IgD-negative memory B cell (primary cell): ENCODE measurements around the gene TLCD5. TPM values are rescaled to one million over a fixed set of nuclear protein-coding genes. Genes with fewer than 3 reads are reported as not detected.

Source experiments
- H3K27ac Mint-ChIP-seq, 3 donors: one replicate each; pipeline ENCODE4 v1.8.0; 2020 to 2022; ENCODE audit warnings: mild to moderate bottlenecking in 3 of 3, mixed read lengths in 3 of 3, moderate library complexity in 1 of 3
- H3K27me3 Mint-ChIP-seq: one replicate; pipeline ENCODE4 v1.8.0; 2021; ENCODE audit warnings: mixed read lengths
- H3K36me3 Mint-ChIP-seq: one replicate; pipeline ENCODE4 v1.8.0; 2020; ENCODE audit warnings: mild to moderate bottlenecking, mixed read lengths
- H3K4me1 Mint-ChIP-seq, 3 donors: one replicate each; pipeline ENCODE4 v1.8.0; 2020 to 2022; ENCODE audit warnings: mixed read lengths in 3 of 3, mild to moderate bottlenecking in 1 of 3
- H3K4me3 Mint-ChIP-seq, 4 donors: one replicate each; pipeline ENCODE4 v1.8.0; 2020 to 2022; ENCODE audit warnings: mild to moderate bottlenecking in 4 of 4, mixed read lengths in 4 of 4, moderate library complexity in 3 of 4
- H3K9me3 Mint-ChIP-seq, 3 donors: one replicate each; pipeline ENCODE4 v1.8.0; 2020 to 2021; ENCODE audit warnings: mixed read lengths in 3 of 3, mild to moderate bottlenecking in 1 of 3
- polyA plus RNA-seq: library from polyadenylated mRNA; unstranded; fragments of 300-500 nt; fragmentation: Illumina TruSeq; gene quantifications from one replicate; pipeline ENCODE4 v1.2.3, GENCODE V29; 2021

Gene TLCD5
- polyA plus RNA-seq, 1 donor from 2014 or later = not detected

DNA sequence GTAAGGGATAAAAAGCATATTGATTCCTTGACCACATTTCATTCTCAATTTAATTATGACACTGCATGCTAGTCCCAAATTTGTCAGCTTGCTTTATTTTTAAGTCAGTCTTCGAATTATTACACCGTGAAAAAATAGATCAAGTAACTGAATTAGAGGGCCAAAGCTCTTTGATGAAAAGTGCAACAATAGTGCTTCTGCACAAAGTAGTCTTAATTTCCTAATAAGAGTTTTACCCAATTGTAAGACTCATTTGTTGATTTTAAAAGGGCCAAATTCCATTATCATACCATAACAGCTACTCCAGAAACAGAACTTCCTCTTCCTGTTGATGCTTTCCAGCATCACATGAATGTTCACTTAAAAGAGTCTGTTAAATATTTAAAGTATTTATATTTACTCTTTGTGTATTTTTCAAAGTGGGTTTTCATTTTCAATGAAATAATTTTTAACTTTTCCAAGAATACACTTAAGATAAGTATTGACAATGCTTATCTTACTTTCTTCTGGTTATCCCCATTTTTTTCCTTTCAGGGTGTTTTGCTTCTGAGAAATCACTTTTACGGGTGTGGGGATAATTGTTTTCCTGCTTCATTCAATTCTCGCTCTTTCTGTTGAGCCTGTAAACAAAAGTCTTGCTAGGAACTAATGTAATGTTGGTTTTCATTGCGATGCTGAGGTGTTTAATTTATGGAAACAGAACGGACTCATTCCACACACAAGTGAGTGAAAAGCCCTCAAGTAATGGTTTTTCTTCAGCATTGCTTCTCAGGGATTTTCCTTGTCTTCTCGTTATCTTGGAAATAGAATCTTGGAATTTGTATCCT lies 13.2 kb downstream of the TLCD5 start:
- Mint-ChIP-seq H3K27ac (peak overlapping the region in 2 of 3 donors; percentile 16 to 63), H3K27me3 (peaks cover 46% of the 10 kb centered on the region), H3K36me3 (no peaks in the 10 kb centered on the region), H3K4me3 (peak overlapping the region in 3 of 4 donors; percentile 14 to 88 (median 83)), H3K4me1 (peaks cover 19 to 30% (median 20%) of the 10 kb centered on the region in 3 donors), H3K9me3 (peaks cover 0 to 4% (median 0%) of the 10 kb centered on the region in 3 donors)

DNA sequence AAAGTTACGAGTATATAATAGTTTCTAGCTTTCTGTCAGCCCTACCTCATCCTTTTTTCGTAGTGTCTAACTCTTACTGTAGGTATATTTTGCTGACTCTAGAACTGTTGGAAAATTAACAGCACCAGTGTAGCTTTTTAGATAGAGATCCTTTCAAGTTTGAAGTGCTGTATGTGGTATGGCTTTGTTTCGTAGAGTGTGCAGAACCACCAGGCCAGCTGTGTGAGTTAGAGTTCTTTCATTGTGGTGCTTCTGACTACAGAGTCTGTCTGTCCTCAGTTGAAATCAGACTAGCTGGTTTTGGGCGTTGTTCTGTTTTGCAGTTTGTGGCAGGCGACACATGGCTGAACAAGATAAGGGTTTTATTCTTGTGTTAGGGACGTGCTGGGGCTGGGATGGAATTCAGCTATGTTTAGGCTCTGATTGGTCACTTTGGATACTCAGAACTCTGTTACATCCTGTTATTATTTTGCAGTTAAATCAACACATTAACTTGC lies 14.3 kb downstream of the TLCD5 start:
- Mint-ChIP-seq H3K36me3 (no peaks in the 10 kb centered on the region), H3K27ac (no peak overlapping the region), H3K4me3 (peak overlapping the region in 1 of 4 donors; percentile 51), H3K9me3 (peaks cover 0 to 4% (median 0%) of the 10 kb centered on the region in 3 donors), H3K27me3 (peaks cover 49% of the 10 kb centered on the region), H3K4me1 (peaks cover 22 to 36% (median 26%) of the 10 kb centered on the region in 3 donors)

DNA sequence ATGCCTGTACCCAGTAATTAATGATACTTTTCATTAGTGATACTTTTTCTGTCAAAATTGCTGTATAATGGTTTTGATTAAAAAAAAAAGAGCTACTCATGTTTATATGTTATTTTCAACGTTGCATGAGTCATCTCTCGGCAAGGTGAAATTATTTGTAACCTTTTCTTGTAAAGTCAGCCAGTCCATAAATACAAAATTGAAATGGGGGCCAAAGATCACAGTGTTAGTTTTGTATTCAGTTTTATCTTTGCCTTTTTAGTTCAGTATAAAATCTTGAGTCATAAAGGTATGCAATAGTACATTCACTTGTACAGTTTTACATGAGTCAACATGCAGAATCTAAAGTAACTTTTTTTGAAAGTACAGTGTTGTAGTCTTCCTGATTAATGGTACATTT lies 15.4 kb downstream of the TLCD5 start:
- Mint-ChIP-seq H3K4me3 (no peak overlapping the region), H3K9me3 (peaks cover 0 to 4% (median 0%) of the 10 kb centered on the region in 3 donors), H3K4me1 (peaks cover 22 to 39% (median 29%) of the 10 kb centered on the region in 3 donors), H3K36me3 (no peaks in the 10 kb centered on the region), H3K27ac (no peak overlapping the region), H3K27me3 (peaks cover 55% of the 10 kb centered on the region)

- peaks cover 61% of the 10 kb centered on the region for H3K27me3 Mint-ChIP-seq
- H3K27ac Mint-ChIP-seq = no peak overlapping the region
- no peaks in the 10 kb centered on the region for H3K36me3 Mint-ChIP-seq
- H3K4me3 Mint-ChIP-seq = no peak overlapping the region
- H3K4me1 Mint-ChIP-seq = peaks cover 23 to 38% (median 27%) of the 10 kb centered on the region in 3 donors
- peaks cover 0 to 4% (median 0%) of the 10 kb centered on the region in 3 donors for H3K9me3 Mint-ChIP-seq
Measured at GRCh38 chr11:120342226-120342625, 17.1 kb downstream of the TLCD5 start.

GRCh38 chr11:120342678-120343077 lies 17.6 kb downstream of the TLCD5 start:
- Mint-ChIP-seq H3K27me3 (peaks cover 62% of the 10 kb centered on the region), H3K4me1 (peaks cover 23 to 34% (median 23%) of the 10 kb centered on the region in 3 donors), H3K4me3 (no peak overlapping the region)

GRCh38 chr11:120343429-120343828 lies 18.3 kb downstream of the TLCD5 start:
- H3K4me1 Mint-ChIP-seq = peaks cover 18 to 29% (median 21%) of the 10 kb centered on the region in 3 donors
- H3K27me3 Mint-ChIP-seq = peaks cover 57% of the 10 kb centered on the region
- peak overlapping the region in 1 of 3 donors; percentile 10 for H3K27ac Mint-ChIP-seq
- peak overlapping the region in 1 of 4 donors; percentile 25 for H3K4me3 Mint-ChIP-seq
- peaks cover 0 to 2% (median 0%) of the 10 kb centered on the region in 3 donors for H3K9me3 Mint-ChIP-seq
- no peaks in the 10 kb centered on the region for H3K36me3 Mint-ChIP-seq

More at GRCh38 chr11:120342678-120343077, 17.6 kb downstream of the TLCD5 start:
- peaks cover 0 to 2% (median 0%) of the 10 kb centered on the region in 3 donors for H3K9me3 Mint-ChIP-seq
- no peak overlapping the region for H3K27ac Mint-ChIP-seq
- no peaks in the 10 kb centered on the region for H3K36me3 Mint-ChIP-seq

DNA sequence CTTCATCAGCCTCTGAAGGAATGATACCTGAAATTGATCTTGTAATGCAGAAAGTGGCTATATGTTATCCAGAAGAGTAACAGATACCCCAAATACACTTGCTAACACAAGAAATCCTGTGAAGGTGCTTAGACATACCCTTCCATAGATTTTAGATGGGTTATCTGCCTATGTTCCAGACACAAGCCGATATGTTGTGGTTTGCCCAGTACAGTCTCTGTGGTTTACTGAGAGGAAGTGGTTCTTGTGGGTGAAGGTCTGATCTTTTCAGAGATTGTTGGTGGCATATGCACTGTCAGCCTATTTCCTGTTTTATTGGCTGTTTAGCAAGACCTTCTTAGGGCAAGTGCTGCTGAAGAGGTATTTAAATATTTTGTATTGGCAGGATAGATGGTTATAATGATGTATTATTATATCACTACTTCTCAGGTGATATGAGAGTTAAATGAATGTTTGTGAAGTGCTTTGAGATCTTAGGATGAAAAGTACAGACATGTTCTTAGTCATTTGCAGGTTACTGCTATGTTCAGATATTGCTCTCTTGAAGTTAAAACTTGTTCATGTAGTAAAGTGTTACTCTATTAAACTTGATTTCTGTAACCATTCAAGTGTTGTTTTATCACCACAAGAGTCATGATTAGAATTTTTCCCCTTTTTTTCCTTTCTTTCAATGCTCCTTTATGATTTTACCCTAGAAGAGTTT lies 19.4 kb downstream of the TLCD5 start:
- peak overlapping the region; percentile 7 to 32 (median 25) for H3K27ac Mint-ChIP-seq
- peaks cover 16 to 26% (median 20%) of the 10 kb centered on the region in 3 donors for H3K4me1 Mint-ChIP-seq

DNA sequence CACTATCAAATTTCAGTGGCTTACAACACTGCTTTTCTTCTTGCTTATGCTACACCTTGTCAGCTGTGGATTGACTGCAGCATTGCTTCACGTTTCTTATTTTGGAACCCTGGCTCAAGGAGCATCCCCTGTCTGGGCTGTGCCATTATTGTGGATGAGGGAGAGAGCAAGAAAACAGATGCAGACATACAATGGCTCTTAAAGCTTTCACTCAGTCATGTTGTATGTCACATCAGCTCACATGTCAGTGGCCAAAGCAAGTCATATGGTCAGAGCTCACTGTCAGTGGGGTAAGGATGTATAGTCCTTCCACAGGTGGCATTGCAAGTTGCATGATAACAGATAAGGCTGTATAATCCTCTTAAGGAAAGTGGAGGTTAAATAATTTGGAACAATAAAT lies 21.1 kb downstream of the TLCD5 start:
- no peaks in the 10 kb centered on the region for H3K36me3 Mint-ChIP-seq
- peaks cover 18 to 22% (median 20%) of the 10 kb centered on the region in 3 donors for H3K4me1 Mint-ChIP-seq
- peaks cover 55% of the 10 kb centered on the region for H3K27me3 Mint-ChIP-seq
- H3K27ac Mint-ChIP-seq = no peak overlapping the region
- no peak overlapping the region for H3K4me3 Mint-ChIP-seq
- peaks cover 0 to 2% (median 0%) of the 10 kb centered on the region in 3 donors for H3K9me3 Mint-ChIP-seq

More for the DNA sequence above, 19.4 kb downstream of the TLCD5 start:
- peak overlapping the region in 3 of 4 donors; percentile 7 to 80 (median 43) for H3K4me3 Mint-ChIP-seq
- H3K36me3 Mint-ChIP-seq = no peaks in the 10 kb centered on the region
- peaks cover 56% of the 10 kb centered on the region for H3K27me3 Mint-ChIP-seq
- H3K9me3 Mint-ChIP-seq = peaks cover 0 to 2% (median 0%) of the 10 kb centered on the region in 3 donors

DNA sequence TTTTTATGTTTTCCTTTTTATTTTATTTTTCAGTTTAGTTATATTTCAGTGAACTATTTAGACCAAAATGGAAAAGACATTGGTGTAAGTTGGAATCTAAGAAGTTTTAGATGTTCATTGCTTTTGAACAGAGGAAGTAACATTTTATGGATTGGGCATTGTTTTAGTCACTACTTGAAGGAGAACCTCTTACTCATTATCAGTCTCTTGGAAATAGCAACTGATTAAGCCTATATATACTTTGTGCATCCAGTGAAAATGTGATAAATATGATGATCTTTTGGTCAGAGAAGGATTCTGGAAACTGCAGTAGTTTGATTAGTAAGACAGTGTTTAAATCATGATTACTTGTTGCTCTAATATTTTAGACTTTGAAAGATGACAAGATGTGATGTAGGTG lies 25.5 kb downstream of the TLCD5 start:
- Mint-ChIP-seq H3K4me1 (peaks cover 6 to 10% (median 7%) of the 10 kb centered on the region in 3 donors), H3K9me3 (no peaks in the 10 kb centered on the region), H3K27ac (no peak overlapping the region), H3K4me3 (no peak overlapping the region), H3K36me3 (peaks cover 5% of the 10 kb centered on the region), H3K27me3 (peaks cover 50% of the 10 kb centered on the region)

GRCh38 chr11:120352405-120352804 lies 27.3 kb downstream of the TLCD5 start:
- H3K4me1 Mint-ChIP-seq = peaks cover 3 to 7% (median 5%) of the 10 kb centered on the region in 3 donors
- peaks cover 41% of the 10 kb centered on the region for H3K27me3 Mint-ChIP-seq
- no peak overlapping the region for H3K4me3 Mint-ChIP-seq
- H3K36me3 Mint-ChIP-seq = peaks cover 5% of the 10 kb centered on the region
- peaks cover 0 to 1% (median 0%) of the 10 kb centered on the region in 3 donors for H3K9me3 Mint-ChIP-seq
- H3K27ac Mint-ChIP-seq = no peak overlapping the region

GRCh38 chr11:120354068-120354467 lies 29.0 kb downstream of the TLCD5 start:
- H3K27ac Mint-ChIP-seq = no peak overlapping the region

GRCh38 chr11:120354779-120355178 lies 29.7 kb downstream of the TLCD5 start:
- Mint-ChIP-seq H3K27me3 (peaks cover 30% of the 10 kb centered on the region), H3K27ac (no peak overlapping the region), H3K4me1 (peaks cover 2 to 5% (median 3%) of the 10 kb centered on the region in 3 donors), H3K4me3 (no peak overlapping the region), H3K9me3 (peaks cover 0 to 1% (median 0%) of the 10 kb centered on the region in 3 donors), H3K36me3 (peaks cover 10% of the 10 kb centered on the region)

More at GRCh38 chr11:120354068-120354467, 29.0 kb downstream of the TLCD5 start:
- Mint-ChIP-seq H3K9me3 (peaks cover 0 to 1% (median 0%) of the 10 kb centered on the region in 3 donors), H3K27me3 (peaks cover 35% of the 10 kb centered on the region), H3K4me3 (no peak overlapping the region), H3K4me1 (peaks cover 3 to 5% (median 4%) of the 10 kb centered on the region in 3 donors), H3K36me3 (peaks cover 7% of the 10 kb centered on the region)

DNA sequence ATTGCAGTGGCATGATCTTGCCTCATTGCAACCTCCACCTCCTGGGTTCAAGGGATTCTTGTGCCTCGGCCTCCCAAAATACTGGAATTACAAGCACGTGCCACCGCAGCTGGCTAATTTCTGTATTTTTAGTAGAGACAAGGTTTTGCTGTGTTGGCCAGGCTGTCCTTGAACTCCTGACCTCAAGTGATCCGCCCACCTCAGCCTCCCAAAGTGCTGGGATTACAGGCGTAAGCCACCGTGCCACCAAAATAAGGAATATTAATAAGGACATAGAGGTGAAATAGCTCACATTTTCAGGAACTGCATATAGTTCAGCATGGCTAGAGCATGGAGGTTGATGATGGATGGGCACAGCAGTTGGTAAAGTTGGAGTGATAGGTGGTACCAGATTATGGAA lies 32.5 kb downstream of the TLCD5 start:
- H3K36me3 Mint-ChIP-seq = peaks cover 8% of the 10 kb centered on the region

GRCh38 chr11:120358729-120359128 lies 33.6 kb downstream of the TLCD5 start:
- peaks cover 0 to 1% (median 0%) of the 10 kb centered on the region in 3 donors for H3K9me3 Mint-ChIP-seq
- H3K27me3 Mint-ChIP-seq = peaks cover 2% of the 10 kb centered on the region
- no peak overlapping the region for H3K4me3 Mint-ChIP-seq
- H3K36me3 Mint-ChIP-seq = peaks cover 7% of the 10 kb centered on the region
- H3K4me1 Mint-ChIP-seq = peaks cover 0 to 2% (median 2%) of the 10 kb centered on the region in 3 donors
- H3K27ac Mint-ChIP-seq = no peak overlapping the region

More for the DNA sequence above, 32.5 kb downstream of the TLCD5 start:
- peaks cover 0 to 1% (median 0%) of the 10 kb centered on the region in 3 donors for H3K9me3 Mint-ChIP-seq
- H3K4me1 Mint-ChIP-seq = peaks cover 2 to 3% (median 3%) of the 10 kb centered on the region in 3 donors
- no peak overlapping the region for H3K4me3 Mint-ChIP-seq
- no peak overlapping the region for H3K27ac Mint-ChIP-seq
- H3K27me3 Mint-ChIP-seq = peaks cover 10% of the 10 kb centered on the region
